ENCODE measurements around the gene GALNT3. TPM values are rescaled to one million over a fixed set of nuclear protein-coding genes. Genes with fewer than 3 reads are reported as not detected.

The GALNT3 gene
- total and polyA plus RNA-seq, 2 of the 8 experiments (the other 6 are each of a cell fraction or from before 2014, with no cell fraction given), result 3.4 to 23.6 TPM

GRCh38 chr2:165804719-165805118 lies 10.7 kb upstream of the GALNT3 start:
- Histone ChIP-seq H3K9ac (replicated peaks in 1 of 4; ENCODE audit: extremely low read depth in 1 of 4, low read depth in 3 of 4, low read length in 3 of 4) (no peak overlapping the region), H4K91ac (replicated peaks; ENCODE audit: insufficient read length, low read length) (no peak overlapping the region), H3K79me2 (ENCODE audit: control insufficient read depth in 1 of 2, insufficient read depth in 2 of 2, low read length in 2 of 2) (no peaks in the 10 kb centered on the region), H4K8ac (ENCODE audit: extremely low read depth, insufficient read depth, low read length) (no peak overlapping the region), H2BK5ac (ENCODE audit: low read depth, low read length) (no peak overlapping the region), H2BK120ac (replicated peaks; ENCODE audit: low read depth, low read length) (no peak overlapping the region), H2BK15ac (ENCODE audit: low read length) (no peak overlapping the region), H3K4me1 (replicated peaks in 1 of 4; ENCODE audit: control insufficient read depth in 3 of 4, insufficient read depth in 4 of 4, low read length in 3 of 4) (no peaks in the 10 kb centered on the region), H3K4ac (replicated peaks; ENCODE audit: insufficient read length, low read depth, low read length) (no peak overlapping the region), H3K79me1 (ENCODE audit: low read depth, low read length) (no peaks in the 10 kb centered on the region), H3K9me3 (ENCODE audit: insufficient read depth in 2 of 2, low read depth in 1 of 2, low read length in 1 of 2) (no peaks in the 10 kb centered on the region), H3K56ac (replicated peaks; ENCODE audit: insufficient read length, low read depth, low read length) (no peak overlapping the region), H4K5ac (ENCODE audit: insufficient read length, low read depth, low read length) (no peak overlapping the region), H4K20me1 (replicated peaks in 1 of 2; ENCODE audit: control insufficient read depth in 1 of 2, insufficient read depth in 2 of 2, low read length in 2 of 2) (no peaks in the 10 kb centered on the region), H3K23ac (ENCODE audit: insufficient read length) (no peak overlapping the region), H3K4me3 (ENCODE audit: extremely low read depth in 1 of 4, insufficient read depth in 2 of 4, low read depth in 3 of 4, low read length in 4 of 4) (no peak overlapping the region), H3K36me3 (ENCODE audit: control insufficient read depth in 2 of 4, insufficient read depth in 4 of 4, low read length in 3 of 4) (no peaks in the 10 kb centered on the region), H3K18ac (ENCODE audit: extremely low read depth, low read length) (no peak overlapping the region), H2BK20ac (ENCODE audit: low read length) (no peak overlapping the region), H2AK5ac (ENCODE audit: low read depth, low read length) (no peak overlapping the region), H3K27ac (ENCODE audit: low read depth, low read length) (no peak overlapping the region), H2AFZ (ENCODE audit: low read length) (no peak overlapping the region), H3K23me2 (ENCODE audit: low read depth, low read length) (no peaks in the 10 kb centered on the region), H2BK12ac (ENCODE audit: low read depth, low read length) (no peak overlapping the region), H3K27me3 (replicated peaks in 1 of 4; ENCODE audit: control insufficient read depth in 3 of 4, extremely low read depth in 1 of 4, insufficient read depth in 3 of 4, low read length in 3 of 4) (no peaks in the 10 kb centered on the region), H3K4me2 (ENCODE audit: insufficient read depth in 1 of 2, low read depth in 2 of 2, low read length in 2 of 2) (no peak overlapping the region), H3K14ac (ENCODE audit: insufficient read length) (no peak overlapping the region)
- POLR2A ChIA-PET (ENCODE audit: partially characterized antibody), result no interaction called here
- no peak for FAIRE-seq
- CTCF ChIA-PET (ENCODE audit: partially characterized antibody), result no interaction called here
- no peak for DNase-seq (ENCODE audit: low read depth in 1 of 2, low spot score in 2 of 2)
- TF ChIP-seq YY1 (IDR thresholded peaks at IDR 0.05; ENCODE audit: low read depth, low read length) (no peak), USF2 (IDR thresholded peaks at IDR 0.05; ENCODE audit: low read length) (no peak), SIN3A (conservative IDR thresholded peaks at IDR 0.05 in 1 of 2, IDR thresholded peaks at IDR 0.05 in 1 of 2; ENCODE audit: low read depth in 1 of 2, low read length in 2 of 2) (no peak), CEBPB (IDR thresholded peaks at IDR 0.05; ENCODE audit: low read depth, low read length) (no peak), SRF (IDR thresholded peaks at IDR 0.05; ENCODE audit: low read depth, low read length) (no peak), TEAD4 (IDR thresholded peaks at IDR 0.05; ENCODE audit: low read depth, low read length) (no peak), SAP30 (IDR thresholded peaks at IDR 0.05; ENCODE audit: insufficient read depth, insufficient replicate concordance, low read length) (no peak), JUN (IDR thresholded peaks at IDR 0.05; ENCODE audit: low read depth, low read length) (no peak), POU5F1 (IDR thresholded peaks at IDR 0.05; ENCODE audit: low read depth, low read length) (no peak), BCL11A (IDR thresholded peaks at IDR 0.05; ENCODE audit: low read depth in 2 of 2, low read length in 2 of 2) (no peak), E2F6 (IDR thresholded peaks at IDR 0.05) (no peak), CHD2 (IDR thresholded peaks at IDR 0.05; ENCODE audit: low read length) (no peak), MAFK (IDR thresholded peaks at IDR 0.05; ENCODE audit: low read depth, low read length) (no peak), TAF1 (IDR thresholded peaks at IDR 0.05; ENCODE audit: low read depth, low read length) (no peak)
- WGBS, 2 experiments (ENCODE audit: extremely low coverage in 1 of 2, insufficient coverage in 1 of 2, insufficient read length in 1 of 2, insufficient replicate concordance in 2 of 2, low coverage in 1 of 2, low lambda C conversion rate in 2 of 2, missing lambda C conversion rate in 1 of 2), result 87% methylated on average over 3 of the region's 3 CpGs; no CpG with 5 or more reads in 1 of the 2 experiments
